Omental fat pad (tissue), 4 donors: ENCODE data around the gene SF3B1. TPM values are rescaled to one million over a fixed set of nuclear protein-coding genes. Genes with fewer than 3 reads are reported as not detected.
"Not testable (repeated sequence)": the region's sequence is repeated elsewhere in the genome, so short reads cannot be mapped to it uniquely, and the experiment has no call there.

Experiments used
- ATAC-seq: fragments of 150-250 bp; one replicate; pipeline ENCODE4 v1.9.1; 2016; ENCODE audit warnings: mild to moderate bottlenecking, moderate library complexity; ENCODE audit not compliant: low FRiP score
- DNase-seq: peaks from one replicate; pipeline ENCODE4 v3.0.0-alpha.2; 2019; ENCODE audit warnings: low spot score
- total RNA-seq, 4 donors: library from RNA; depleted of rRNA; stranded (reverse); fragments of >200 nt; gene quantifications; one replicate each; pipeline ENCODE4 v1.1.0, GENCODE V29; 2016
- TF ChIP-seq, protein P1 (sequence below), 3 donors: fragments of 450-650 bp; IDR thresholded peaks; one replicate each; pipeline ENCODE4 v1.5.1; 2016 to 2017; ENCODE audit warnings: antibody characterized with exemption in 3 of 3, mild to moderate bottlenecking in 3 of 3, moderate library complexity in 2 of 3

SF3B1 gene
- total RNA-seq, 4 donors from 2014 or later = 257 to 444 (median 292) TPM

DNA sequence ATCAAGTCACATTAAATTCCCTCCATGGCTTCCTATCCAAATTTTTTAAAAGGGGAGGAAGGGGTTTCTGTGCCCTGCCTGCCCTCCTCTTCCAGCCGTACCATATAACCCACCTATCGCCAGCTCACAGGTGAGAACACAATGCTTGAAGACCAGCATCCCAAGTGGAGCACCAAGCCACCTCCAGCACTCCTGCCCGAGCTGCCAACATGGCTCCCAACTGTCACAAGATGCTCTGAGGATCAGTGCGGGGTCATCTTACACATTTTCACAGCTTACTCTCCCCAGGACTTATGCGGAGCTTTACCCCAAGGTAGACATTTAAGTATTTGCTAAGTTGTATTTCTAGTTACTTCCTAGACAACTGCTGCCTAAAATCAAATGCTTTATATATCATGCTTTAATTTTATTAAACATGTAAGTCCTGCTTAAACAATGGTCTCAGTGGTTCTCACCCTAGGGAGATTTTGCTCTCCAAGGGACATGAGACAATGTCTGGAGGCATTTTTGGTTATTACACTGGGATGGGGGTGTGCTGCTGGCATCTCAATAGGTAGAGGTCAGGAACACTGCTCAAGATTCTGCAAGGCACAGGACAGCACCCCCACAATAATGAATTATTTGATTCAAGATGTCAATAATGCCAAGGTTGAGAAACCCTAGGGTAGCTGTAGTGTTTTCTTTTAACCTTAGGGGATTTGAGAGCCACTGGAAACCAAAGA is 45.8 kb downstream of the SF3B1 start:
- TF ChIP-seq, protein P1, sequence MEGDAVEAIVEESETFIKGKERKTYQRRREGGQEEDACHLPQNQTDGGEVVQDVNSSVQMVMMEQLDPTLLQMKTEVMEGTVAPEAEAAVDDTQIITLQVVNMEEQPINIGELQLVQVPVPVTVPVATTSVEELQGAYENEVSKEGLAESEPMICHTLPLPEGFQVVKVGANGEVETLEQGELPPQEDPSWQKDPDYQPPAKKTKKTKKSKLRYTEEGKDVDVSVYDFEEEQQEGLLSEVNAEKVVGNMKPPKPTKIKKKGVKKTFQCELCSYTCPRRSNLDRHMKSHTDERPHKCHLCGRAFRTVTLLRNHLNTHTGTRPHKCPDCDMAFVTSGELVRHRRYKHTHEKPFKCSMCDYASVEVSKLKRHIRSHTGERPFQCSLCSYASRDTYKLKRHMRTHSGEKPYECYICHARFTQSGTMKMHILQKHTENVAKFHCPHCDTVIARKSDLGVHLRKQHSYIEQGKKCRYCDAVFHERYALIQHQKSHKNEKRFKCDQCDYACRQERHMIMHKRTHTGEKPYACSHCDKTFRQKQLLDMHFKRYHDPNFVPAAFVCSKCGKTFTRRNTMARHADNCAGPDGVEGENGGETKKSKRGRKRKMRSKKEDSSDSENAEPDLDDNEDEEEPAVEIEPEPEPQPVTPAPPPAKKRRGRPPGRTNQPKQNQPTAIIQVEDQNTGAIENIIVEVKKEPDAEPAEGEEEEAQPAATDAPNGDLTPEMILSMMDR (IDR thresholded peaks at IDR 0.05) = no peak
- DNase-seq (no peak), ATAC-seq (no peak)

DNA sequence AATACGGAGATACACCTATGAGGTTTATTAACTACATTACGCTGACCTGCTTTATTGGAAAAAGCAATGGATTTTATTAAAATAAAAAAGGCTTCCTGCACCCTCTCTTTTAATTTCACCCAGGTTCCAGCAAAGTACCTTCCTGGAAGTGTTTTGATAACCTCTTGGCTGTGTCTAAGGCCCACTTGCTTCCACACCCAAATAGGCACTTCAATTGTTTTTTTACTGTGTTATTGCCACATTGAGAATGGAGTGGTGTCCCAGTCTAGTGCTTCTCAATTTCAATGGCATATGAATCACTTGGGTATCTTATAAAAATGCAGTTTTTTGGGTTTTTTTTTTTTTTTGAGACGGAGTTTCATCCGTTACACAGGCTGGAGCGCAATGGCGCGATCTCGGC is 47.6 kb downstream of the SF3B1 start:
- ATAC-seq (no peak), DNase-seq (no peak)
- TF ChIP-seq, protein P1 (IDR thresholded peaks at IDR 0.05) = no peak

DNA sequence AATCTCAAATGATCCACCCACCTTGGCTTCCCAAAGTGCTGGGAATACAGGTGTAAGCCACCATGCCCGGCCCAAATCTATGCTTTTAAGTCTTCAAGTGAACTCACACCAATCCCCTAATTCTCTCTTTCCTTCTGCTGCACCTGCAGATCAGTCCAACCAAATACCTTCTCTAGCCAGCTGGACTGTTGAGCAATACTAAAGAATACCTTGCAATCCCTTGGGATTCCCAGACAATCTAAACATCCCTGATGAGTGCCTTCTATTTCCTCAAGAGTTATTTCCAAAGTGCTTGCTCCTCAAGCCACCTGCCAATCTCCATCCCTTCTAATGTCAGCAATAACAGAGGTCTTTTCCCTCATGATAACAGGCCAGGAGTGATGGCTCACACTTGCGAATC is 48.6 kb downstream of the SF3B1 start:
- ATAC-seq = no peak
- TF ChIP-seq, protein P1 (IDR thresholded peaks at IDR 0.05) = no peak

DNA sequence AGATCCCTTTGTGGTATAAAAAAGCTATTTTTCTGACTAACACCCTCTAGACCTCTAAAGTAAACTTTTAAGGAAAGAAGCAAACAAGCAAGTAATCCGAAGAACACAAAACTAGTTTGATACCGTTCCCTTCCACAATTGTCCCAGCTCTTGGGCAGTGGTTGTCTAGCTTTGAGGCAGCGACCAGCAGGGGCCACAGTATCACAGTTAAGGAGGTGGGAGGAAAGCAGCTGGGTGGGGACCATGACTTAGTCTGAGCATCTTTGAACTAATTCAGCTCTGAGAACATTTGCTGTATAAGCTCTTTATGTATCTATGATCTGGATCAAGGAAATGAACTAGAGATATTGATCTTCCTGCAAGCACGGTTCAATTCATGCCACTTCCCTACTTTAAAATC is 51.0 kb downstream of the SF3B1 start:
- ATAC-seq (no peak), DNase-seq (no peak)
- TF ChIP-seq, protein P1 (IDR thresholded peaks at IDR 0.05) = no peak

More for the DNA sequence above, 48.6 kb downstream of the SF3B1 start:
- no peak for DNase-seq

DNA sequence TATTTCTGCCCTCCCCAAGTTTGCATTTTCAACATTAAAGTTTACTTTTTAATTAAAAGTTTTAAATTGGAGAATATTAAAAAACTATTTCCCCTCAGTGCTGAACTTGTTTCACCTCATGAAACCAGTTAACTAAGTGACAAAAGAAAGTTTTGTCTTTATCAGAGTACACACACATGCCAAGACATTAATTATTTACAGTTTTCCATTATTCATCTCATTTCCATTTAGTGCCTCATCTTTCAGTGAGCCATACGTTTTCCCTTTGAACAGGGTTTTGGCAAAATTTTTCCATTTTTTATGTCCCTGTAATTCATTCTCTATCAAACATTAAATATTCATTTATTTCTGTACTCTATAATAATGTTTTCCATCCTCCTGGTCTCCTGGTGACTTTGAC is 53.2 kb downstream of the SF3B1 start:
- TF ChIP-seq, protein P1 (IDR thresholded peaks at IDR 0.05) = no peak
- no peak for DNase-seq
- no peak for ATAC-seq

DNA sequence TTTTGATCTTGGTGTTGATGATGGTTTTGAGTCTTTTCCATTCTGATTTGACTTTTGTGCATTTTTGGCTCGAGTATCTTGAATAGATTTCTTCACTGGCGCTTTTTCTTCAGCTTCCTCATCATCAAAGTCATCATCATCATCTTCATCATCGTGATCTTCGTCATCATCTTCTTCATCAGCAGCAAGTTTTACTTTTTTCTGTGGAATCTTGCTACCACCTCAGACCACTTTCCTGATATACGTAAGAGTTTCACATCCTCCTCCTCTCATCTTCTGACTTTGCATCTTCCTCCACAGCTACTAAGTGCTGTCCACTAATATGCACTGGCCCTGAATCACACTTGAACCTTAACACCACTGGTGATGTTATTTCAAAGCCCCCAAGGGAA is 54.9 kb downstream of the SF3B1 start:
- DNase-seq, ATAC-seq: not testable (repeated sequence)

DNA sequence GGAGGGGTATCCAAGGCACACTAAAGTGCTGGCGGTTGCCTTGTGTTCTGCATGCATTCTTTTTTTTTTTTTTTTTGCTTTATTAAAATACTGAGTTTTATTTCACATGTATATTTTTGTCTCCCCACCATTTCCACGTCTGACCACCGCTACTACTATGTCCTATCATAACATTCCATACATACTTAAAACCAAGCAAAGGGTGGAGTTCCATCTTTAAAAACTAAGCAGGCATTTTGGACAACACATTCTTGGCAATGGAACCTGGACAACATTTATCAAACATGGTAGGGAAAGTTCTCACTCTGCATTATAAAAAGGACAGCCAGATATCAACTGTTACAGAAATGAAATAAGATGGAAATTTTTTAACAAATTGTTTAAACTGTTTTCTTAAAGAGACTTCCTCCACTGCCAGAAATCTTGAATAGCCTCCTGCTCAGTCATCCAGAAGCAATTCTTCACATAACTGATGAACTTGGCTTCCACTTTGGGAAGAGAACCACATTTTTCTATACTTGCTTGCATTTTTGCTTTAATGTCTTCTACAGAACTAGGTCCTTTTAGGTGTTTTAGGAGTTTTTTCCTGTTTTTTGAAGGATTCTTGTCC is 55.4 kb downstream of the SF3B1 start:
- ATAC-seq = not testable (repeated sequence)

More for the DNA sequence above, 55.4 kb downstream of the SF3B1 start:
- DNase-seq = not testable (repeated sequence)
